HG03025 (cell line): ENCODE measurements around the gene GLI3.

Experiments
- ATAC-seq: cut with Tn5 transposase; IDR thresholded peaks from one replicate; pipeline ENCODE4 v1.9.1; 2021; ENCODE audit warnings: mild to moderate bottlenecking, moderate library complexity; ENCODE audit not compliant: unreplicated experiment, low FRiP score

GLI3 gene

DNA sequence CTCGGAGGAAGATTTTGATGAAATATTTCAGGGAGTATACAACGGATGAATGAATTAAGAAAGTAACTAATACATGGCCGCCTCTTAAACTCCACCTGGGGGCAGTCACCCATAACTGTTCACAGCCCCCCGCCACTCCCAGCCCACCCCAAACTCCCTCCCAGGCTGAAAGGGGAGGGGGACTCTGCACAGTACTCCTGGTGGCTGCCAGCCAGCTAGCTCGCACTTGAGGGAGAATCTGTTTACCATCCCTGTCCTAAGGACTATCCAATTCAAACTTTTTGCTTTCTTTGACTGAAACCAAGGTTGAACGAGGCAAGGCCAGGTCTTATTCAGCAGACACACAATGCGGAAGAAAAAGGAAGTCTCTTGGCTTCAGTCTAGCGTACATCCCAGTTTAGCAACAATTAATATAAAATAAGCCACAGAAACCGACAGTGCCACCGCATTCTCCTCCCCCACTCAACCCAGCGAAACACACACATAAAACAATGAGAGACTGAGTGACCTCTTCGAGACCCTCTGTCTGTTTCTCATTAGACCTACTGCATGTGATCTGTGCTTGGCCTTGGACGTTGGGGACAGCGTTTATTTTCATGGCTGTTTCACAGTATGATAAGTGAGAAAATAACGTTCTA is 219.5 kb downstream of the GLI3 start:
- no peak for ATAC-seq

DNA sequence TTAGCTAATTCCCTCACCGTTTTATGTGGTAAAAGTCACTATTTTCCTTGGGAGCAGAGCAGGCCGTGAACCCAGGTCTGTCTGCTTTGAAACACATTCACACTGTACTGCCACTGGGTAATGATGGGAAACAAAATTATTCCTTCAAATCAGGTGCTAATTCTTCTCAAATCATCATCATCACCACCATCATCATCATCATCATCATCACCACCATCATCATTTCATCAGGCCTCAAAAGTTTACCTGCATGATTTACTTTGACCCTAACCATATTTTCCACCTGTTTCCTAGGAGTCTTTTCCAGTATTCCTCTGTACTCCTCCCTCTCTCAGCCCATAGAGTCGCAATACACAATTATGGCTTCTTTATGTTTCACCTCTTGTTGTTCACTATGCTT is 220.5 kb downstream of the GLI3 start:
- ATAC-seq, result no peak

GRCh38 chr7:42014625-42015618 is 222.1 kb downstream of the GLI3 start:
- ATAC-seq, result no peak

GRCh38 chr7:42012786-42013360 is 224.1 kb downstream of the GLI3 start:
- ATAC-seq, result no peak

DNA sequence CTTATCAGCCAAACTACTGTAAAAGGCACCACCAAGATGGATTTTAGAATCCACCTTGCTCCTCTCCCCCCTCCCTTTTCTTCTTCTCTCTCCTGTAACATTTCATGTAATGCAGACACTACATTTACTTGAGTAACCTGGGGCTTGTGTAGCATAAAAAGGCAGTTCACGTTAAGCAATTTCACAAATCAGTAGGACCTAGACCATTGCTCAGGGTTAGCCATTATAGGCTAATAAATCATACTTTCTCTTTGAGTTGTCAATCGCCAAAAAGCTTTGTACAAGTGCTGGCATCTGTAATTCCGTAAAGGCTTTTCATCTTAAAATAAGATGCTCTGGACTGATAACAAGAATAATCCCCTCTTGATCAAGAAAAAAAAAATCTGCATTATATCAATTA is 224.7 kb downstream of the GLI3 start:
- ATAC-seq, result no peak

- no peak for ATAC-seq
Measured at GRCh38 chr7:42011846-42012245, 225.2 kb downstream of the GLI3 start.

DNA sequence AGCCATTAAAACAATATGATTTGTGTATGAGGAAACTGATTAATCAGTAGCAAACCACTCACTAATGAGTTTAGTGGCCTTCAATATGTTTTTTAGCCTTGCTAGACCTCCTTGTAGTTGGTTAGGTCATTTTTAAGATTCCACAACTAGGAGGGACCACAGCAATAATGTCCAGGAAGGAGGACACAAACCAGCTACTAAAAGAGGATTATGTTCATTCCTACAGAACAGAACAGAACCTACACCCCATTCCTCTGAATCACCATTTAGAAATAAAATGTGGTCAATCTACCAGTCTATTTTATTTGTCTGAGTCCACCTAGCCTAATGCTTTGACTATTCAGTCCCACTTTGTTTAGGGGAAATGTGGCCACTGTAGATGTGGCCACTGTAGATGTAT is 226.3 kb downstream of the GLI3 start:
- ATAC-seq, result no peak

DNA sequence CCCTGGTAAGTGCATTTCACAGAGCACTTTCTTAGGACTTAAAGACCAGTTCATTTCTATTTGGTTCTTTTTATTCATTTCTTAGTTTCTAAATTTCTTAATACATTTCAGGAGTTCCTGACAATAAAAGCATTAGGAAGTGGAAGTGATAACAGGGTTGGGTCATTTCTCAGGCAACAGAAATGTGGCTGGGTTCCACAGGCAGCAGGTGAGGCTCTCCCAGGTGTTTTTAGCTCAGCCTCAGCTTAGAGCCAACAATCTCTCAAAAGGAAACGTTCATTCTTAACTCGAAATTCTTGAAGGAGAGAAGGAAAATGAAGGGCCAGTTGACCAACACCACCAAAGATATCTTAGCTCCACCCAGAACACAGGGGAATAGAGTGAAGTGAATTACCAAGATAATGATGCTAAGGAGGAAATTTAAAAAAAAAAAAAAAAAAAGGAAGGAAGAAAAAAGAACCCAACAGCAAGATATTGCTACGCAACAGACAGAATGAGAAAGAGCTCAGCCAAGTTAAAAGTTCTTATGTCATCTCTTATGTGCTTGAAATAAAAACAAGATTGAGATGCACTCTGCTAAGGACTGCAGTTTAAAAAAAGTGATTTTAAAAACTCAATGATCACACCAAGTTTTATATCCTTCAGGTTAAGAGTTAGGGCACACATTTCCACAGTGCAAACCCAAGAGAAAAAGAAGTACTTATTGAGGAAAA is 230.1 kb downstream of the GLI3 start:
- no peak for ATAC-seq

- ATAC-seq, result no peak
Measured at GRCh38 chr7:42002654-42003053, 234.4 kb downstream of the GLI3 start.

DNA sequence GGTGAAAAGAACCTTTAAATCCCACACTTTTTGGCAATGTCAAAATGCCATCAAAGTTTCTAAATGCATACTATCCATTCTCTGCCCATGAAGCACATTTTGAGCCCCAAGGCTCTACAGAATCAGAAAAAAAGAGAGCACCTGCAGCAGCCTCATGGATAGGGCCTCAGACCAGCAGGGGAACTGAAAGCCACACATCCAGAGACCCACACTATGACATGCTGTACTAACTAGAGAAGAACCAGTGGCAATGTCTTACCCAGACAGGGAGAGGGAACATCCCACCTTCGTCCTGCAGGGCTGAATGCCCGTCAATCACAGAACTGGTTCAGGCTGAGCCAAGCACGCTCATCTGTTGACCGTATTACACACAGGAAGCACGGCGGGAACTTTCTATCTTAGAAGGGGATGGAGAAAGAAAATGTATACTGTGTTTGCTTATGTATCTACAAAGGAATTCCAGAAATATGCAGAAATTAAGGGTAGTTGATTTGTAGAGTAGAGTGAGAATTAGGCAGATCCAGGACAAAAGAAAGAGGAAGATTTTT is 237.2 kb downstream of the GLI3 start:
- ATAC-seq, result no peak

DNA sequence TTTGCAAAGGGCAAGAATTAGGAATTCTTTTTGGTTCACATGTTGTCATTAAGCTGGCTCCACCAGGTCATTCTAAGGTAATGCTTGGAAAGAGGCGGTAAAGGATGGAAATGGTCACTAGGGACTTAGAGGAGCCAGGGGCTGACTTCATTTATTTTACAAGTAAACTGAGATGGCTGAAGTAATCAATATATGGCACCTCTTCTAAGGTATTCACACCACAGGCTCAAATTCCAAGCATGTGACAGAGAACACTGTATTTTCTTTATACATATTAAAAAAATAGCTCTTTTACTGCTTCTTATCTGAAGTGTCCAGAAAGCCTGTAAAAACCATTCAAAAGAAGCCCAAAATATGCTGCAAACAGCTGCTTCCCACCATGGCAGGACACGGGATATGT is 239.0 kb downstream of the GLI3 start:
- ATAC-seq, result no peak

GRCh38 chr7:41997151-41997550 is 239.9 kb downstream of the GLI3 start:
- no peak for ATAC-seq

DNA sequence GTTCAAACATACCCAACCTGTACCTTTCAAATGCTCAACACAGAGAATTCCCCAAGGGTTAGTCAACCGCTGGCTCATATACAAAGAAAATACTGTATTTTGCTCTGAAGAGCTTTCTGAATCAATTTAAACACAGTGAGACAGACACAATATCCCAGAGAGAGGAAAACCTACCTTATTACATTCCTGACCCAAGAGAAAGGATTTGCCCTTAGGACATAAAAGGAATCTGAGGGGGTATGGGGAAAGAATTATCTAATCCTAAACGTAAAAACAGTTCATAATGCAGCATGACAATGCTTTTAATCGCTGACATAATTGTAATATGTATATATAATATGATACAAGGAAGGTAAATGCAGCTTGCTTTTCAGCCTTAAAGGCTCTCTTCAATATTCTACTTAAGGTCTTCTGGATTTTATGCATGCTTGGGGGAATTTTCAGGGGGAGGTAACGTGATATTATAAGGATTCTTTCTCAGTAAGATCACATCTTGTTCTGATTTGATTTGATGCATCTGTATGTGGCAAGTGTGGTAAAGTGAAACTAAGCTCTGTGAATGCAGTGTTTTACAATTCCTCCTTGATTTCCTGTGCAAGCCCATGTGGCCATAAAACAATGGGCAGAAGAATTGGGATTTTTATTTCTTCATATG is 240.5 kb downstream of the GLI3 start:
- ATAC-seq, result no peak

GRCh38 chr7:41995632-41996271 is 241.3 kb downstream of the GLI3 start:
- no peak for ATAC-seq

- ATAC-seq, result no peak
Measured at GRCh38 chr7:41994746-41995110, 242.3 kb downstream of the GLI3 start.

GRCh38 chr7:41994036-41994745 is 242.8 kb downstream of the GLI3 start:
- no peak for ATAC-seq

GRCh38 chr7:41992881-41993867 is 243.8 kb downstream of the GLI3 start:
- no peak for ATAC-seq

- ATAC-seq, result no peak
Measured at GRCh38 chr7:41984888-41985287, 252.1 kb downstream of the GLI3 start.
